SKM-1 treated with dmso at 0.1 percent for 144 hours (cell line): ENCODE results near the gene KIF25.

ENCODE experiments used
- DNase-seq: peaks from one replicate; lab custom pipeline; 2025; ENCODE audit not compliant: unreplicated experiment; lab: John Stamatoyannopoulos, UW

KIF25 gene

GRCh38 chr6:168016176-168016620, 18.7 kb downstream of the KIF25 start:
- DNase-seq = no peak

GRCh38 chr6:168016721-168017525, 19.5 kb downstream of the KIF25 start:
- DNase-seq = no peak

GRCh38 chr6:168017629-168018028, 20.2 kb downstream of the KIF25 start:
- no peak for DNase-seq

- no peak for DNase-seq
Observed at GRCh38 chr6:168018664-168019063, 21.2 kb downstream of the KIF25 start.

- no peak for DNase-seq
Observed at GRCh38 chr6:168020242-168020641, 22.8 kb downstream of the KIF25 start.

GRCh38 chr6:168021581-168021980, 24.1 kb downstream of the KIF25 start:
- no peak for DNase-seq

- no peak for DNase-seq
Observed at GRCh38 chr6:168022488-168023321, 25.2 kb downstream of the KIF25 start.

GRCh38 chr6:168024951-168025510, 27.6 kb downstream of the KIF25 start:
- DNase-seq = no peak

GRCh38 chr6:168025831-168026710, 28.6 kb downstream of the KIF25 start:
- no peak for DNase-seq

- no peak for DNase-seq
Observed at GRCh38 chr6:168026925-168027324, 29.5 kb downstream of the KIF25 start.

GRCh38 chr6:168027521-168027920, 30.1 kb downstream of the KIF25 start:
- DNase-seq = no peak

GRCh38 chr6:168028181-168028580, 30.7 kb downstream of the KIF25 start:
- no peak for DNase-seq

- DNase-seq = no peak
Observed at GRCh38 chr6:168029459-168030217, 32.2 kb downstream of the KIF25 start.

- no peak for DNase-seq
Observed at GRCh38 chr6:168030218-168030746, 32.8 kb downstream of the KIF25 start.

GRCh38 chr6:168030908-168031307, 33.4 kb downstream of the KIF25 start:
- DNase-seq = no peak

GRCh38 chr6:168031411-168031971, 34.0 kb downstream of the KIF25 start:
- no peak for DNase-seq

GRCh38 chr6:168032005-168032760, 34.7 kb downstream of the KIF25 start:
- peak; percentile 14 for DNase-seq

- DNase-seq = no peak
Observed at GRCh38 chr6:168033791-168034190, 36.3 kb downstream of the KIF25 start.

- DNase-seq = no peak
Observed at GRCh38 chr6:168034537-168034936, 37.1 kb downstream of the KIF25 start.
